Sigmoid colon (tissue), 7 donors: ENCODE data around the gene PRLR. TPM values are rescaled to one million over a fixed set of nuclear protein-coding genes. Genes with fewer than 3 reads are reported as not detected.
"Not testable (repeated sequence)": the region's sequence is repeated elsewhere in the genome, so short reads cannot be mapped to it uniquely, and the experiment has no call there.

ENCODE experiments used
- DNase-seq: peaks from one replicate; pipeline ENCODE4 v3.0.0-alpha.2; 2019
- H3K27ac ChIP-seq, 4 donors: fragments of 200-600 bp; sonication (generic); one replicate each; pipeline ENCODE4 v1.5.1; 2016 to 2019; ENCODE audit warnings: mild to moderate bottlenecking in 1 of 4
- H3K27me3 ChIP-seq, 3 donors: fragments of 200-600 bp; sonication (generic); one replicate each; pipeline ENCODE4 v1.5.1; 2019; ENCODE audit warnings: mild to moderate bottlenecking in 1 of 3
- H3K36me3 ChIP-seq, 4 donors: fragments of 200-600 bp; sonication (generic); one replicate each; pipeline ENCODE4 v1.5.1; 2016 to 2019
- H3K4me1 ChIP-seq, 4 donors: fragments of 200-600 bp; sonication (generic); one replicate each; pipeline ENCODE4 v1.5.1; 2017 to 2019
- H3K4me3 ChIP-seq, 4 donors: fragments of 200-600 bp; sonication (generic); one replicate each; pipeline ENCODE4 v1.5.1; 2017 to 2019; ENCODE audit warnings: mild to moderate bottlenecking in 2 of 4, moderate library complexity in 1 of 4
- H3K9me3 ChIP-seq, 4 donors: fragments of 200-600 bp in 3 of 4; sonication (generic) in 3 of 4; one replicate each; pipeline versions ENCODE4 v1.5.1 to v1.6.1; 2013 to 2019
- EP300 ChIP-seq, 4 donors: sonication (generic); formaldehyde crosslinking; IDR thresholded peaks; one replicate each; pipeline ENCODE4 v1.6.1; 2017; ENCODE audit warnings: antibody characterized with exemption in 4 of 4
- POLR2A ChIP-seq, 2 donors: fragments of 450-650 bp; IDR thresholded peaks; one replicate each; pipeline ENCODE4 v1.6.1; 2016; ENCODE audit warnings: antibody characterized with exemption in 2 of 2, mild to moderate bottlenecking in 2 of 2, moderate library complexity in 2 of 2
- POLR2AphosphoS5 ChIP-seq, 4 donors: sonication (generic); formaldehyde crosslinking; IDR thresholded peaks; one replicate each; pipeline ENCODE4 v1.6.1; 2017; ENCODE audit warnings: antibody characterized with exemption in 4 of 4
- WGBS, 2 donors: extraction: QIAGEN DNeasy Blood & Tissue Kit; methylation state at CpG; one replicate each; pipeline ENCODE4 v1.1.7; 2013; 5-methylcytosine and 5-hydroxymethylcytosine counted together
- intact Hi-C: fragments of 100-400 bp; cut with DNase I; formaldehyde crosslinking; loops from one replicate; pipeline ENCODE4 v1.15.1; 2023
- polyA plus RNA-seq, 3 donors: library from polyadenylated mRNA; stranded (reverse); fragments of 200-250 nt; gene quantifications; one replicate each; pipeline ENCODE4 v1.2.3, GENCODE V29; 2013
- total RNA-seq, 4 donors: library from RNA; depleted of rRNA; stranded (reverse); fragments of >200 nt; gene quantifications; one replicate each; pipeline ENCODE4 v1.1.0, GENCODE V29; 2016
- TF ChIP-seq, protein P1 (sequence below), 4 experiments: fragments of 450-650 bp in 3 of 4; fragments of 200-600 bp in 1 of 4; IDR thresholded peaks; one replicate each; pipeline ENCODE4 v1.5.1; 2016 to 2019; ENCODE audit warnings: antibody characterized with exemption in 4 of 4, mild to moderate bottlenecking in 3 of 4, moderate library complexity in 2 of 4
- donor health status: healthy with polysubstance abuse.
- donor health status: Bipolar disorder and iron deficiency.
- donor health status: healthy.

The PRLR gene
- total and polyA plus RNA-seq, 7 donors = 0.60 to 1.9 (median 0.95) TPM

DNA sequence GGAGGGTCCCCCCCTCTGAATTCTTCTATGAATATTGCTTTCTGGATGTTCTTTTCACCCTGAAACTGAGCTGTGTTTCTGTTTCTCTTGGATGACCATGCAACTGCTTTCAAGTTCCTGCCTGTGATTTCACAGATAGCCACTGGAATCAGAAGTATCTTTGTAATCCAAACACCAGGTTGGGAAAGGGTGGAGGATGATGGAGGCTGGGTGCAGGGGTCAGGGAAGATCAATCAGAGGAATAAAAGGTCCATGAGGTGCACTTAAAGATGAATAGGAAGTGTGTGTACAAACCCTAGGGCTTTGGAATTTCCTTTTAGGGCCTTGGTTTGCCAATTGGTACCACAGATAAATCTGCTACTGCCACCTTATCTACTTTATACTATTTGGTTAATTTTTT lies 114.4 kb downstream of the PRLR start:
- Histone ChIP-seq H3K36me3 (no peaks in the 10 kb centered on the region), H3K27me3 (no peaks in the 10 kb centered on the region), H3K4me1 (no peaks in the 10 kb centered on the region), H3K9me3 (no peaks in the 10 kb centered on the region), H3K4me3 (no peak overlapping the region), H3K27ac (no peak overlapping the region)
- no peak for DNase-seq
- no peak for TF ChIP-seq POLR2A (IDR thresholded peaks at IDR 0.05)
- TF ChIP-seq EP300 (IDR thresholded peaks at IDR 0.05) = no peak
- TF ChIP-seq POLR2AphosphoS5 (IDR thresholded peaks at IDR 0.05) = no peak
- TF ChIP-seq, protein P1, sequence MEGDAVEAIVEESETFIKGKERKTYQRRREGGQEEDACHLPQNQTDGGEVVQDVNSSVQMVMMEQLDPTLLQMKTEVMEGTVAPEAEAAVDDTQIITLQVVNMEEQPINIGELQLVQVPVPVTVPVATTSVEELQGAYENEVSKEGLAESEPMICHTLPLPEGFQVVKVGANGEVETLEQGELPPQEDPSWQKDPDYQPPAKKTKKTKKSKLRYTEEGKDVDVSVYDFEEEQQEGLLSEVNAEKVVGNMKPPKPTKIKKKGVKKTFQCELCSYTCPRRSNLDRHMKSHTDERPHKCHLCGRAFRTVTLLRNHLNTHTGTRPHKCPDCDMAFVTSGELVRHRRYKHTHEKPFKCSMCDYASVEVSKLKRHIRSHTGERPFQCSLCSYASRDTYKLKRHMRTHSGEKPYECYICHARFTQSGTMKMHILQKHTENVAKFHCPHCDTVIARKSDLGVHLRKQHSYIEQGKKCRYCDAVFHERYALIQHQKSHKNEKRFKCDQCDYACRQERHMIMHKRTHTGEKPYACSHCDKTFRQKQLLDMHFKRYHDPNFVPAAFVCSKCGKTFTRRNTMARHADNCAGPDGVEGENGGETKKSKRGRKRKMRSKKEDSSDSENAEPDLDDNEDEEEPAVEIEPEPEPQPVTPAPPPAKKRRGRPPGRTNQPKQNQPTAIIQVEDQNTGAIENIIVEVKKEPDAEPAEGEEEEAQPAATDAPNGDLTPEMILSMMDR (IDR thresholded peaks at IDR 0.05) = no peak
- intact Hi-C loops = no loop called here

DNA sequence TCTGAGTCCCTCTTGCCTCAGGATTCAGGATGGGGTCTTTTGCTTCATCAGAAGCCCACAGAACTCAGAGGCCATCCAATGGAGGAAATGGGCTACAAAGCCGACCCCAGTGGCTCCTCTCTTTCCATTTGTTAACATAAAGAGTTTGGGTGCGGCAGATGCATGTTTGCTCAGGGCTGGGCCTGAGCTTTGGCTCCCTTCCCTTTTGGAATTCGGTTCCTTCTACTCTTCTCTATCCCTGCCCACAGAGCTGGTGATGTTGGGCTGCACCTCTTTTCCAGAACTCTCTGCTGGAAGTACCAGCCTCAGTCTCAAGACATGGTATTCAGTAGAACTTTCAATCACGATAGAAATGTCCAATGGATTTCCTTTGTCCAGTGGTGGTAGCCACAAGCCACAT lies 115.6 kb downstream of the PRLR start:
- TF ChIP-seq POLR2A (IDR thresholded peaks at IDR 0.05) (no peak), EP300 (IDR thresholded peaks at IDR 0.05) (no peak), POLR2AphosphoS5 (IDR thresholded peaks at IDR 0.05) (no peak)
- Histone ChIP-seq H3K4me1 (no peaks in the 10 kb centered on the region), H3K27me3 (no peaks in the 10 kb centered on the region), H3K36me3 (no peaks in the 10 kb centered on the region), H3K4me3 (no peak overlapping the region), H3K9me3 (no peaks in the 10 kb centered on the region), H3K27ac (no peak overlapping the region)
- intact Hi-C loops = no loop called here
- DNase-seq = no peak
- 38 to 76% methylated on average over 4 of the region's 4 CpGs for WGBS, 2 donors

DNA sequence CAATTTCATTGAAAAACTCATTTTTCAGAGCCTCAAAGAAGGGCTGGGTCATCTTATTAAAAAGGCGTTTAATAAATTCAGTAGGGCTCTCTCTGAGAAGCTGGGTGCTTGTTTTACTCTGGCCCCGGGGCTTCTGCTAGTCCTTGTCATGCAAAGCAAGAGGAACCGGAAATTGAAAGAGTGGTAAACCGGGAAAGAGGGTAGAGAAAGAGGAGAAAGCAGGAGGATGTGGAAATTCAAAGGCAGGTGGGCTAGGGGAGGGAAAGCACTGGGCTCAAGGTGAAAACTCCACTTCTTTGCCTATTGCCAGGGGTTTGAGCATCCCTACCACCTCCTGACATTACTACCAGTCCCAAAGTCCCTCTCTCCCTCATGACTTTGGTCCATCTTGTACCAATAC lies 118.0 kb downstream of the PRLR start:
- Histone ChIP-seq H3K27me3 (no peaks in the 10 kb centered on the region), H3K36me3 (no peaks in the 10 kb centered on the region), H3K4me1 (no peaks in the 10 kb centered on the region), H3K27ac (no peak overlapping the region), H3K9me3 (no peaks in the 10 kb centered on the region), H3K4me3 (no peak overlapping the region)
- TF ChIP-seq POLR2A (IDR thresholded peaks at IDR 0.05) (no peak), EP300 (IDR thresholded peaks at IDR 0.05) (no peak), POLR2AphosphoS5 (IDR thresholded peaks at IDR 0.05) (no peak)
- TF ChIP-seq, protein P1 (IDR thresholded peaks at IDR 0.05) = no peak
- no peak for DNase-seq
- intact Hi-C loops = no loop called here
- 60 to 88% methylated on average over 4 of the region's 4 CpGs for WGBS, 2 donors

DNA sequence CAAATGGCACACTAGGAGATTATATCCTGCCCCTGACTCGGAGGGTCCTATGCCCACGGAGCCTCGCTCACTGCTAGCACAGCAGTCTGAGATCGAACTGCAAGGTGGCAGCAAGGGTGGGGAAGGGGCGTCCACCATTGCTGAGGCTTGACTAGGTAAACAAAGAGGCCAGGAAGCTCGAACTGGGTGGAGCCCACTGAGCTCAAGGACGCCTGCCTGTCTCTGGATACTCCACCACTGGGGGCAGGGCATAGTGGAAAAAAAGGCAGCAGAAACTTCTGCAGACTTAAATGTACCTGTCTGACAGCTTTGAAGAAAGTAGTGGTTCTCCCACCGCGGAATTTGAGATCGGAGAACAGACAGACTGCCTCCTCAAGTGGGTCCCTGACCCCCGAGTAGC lies 125.7 kb downstream of the PRLR start:
- H3K27ac ChIP-seq, H3K27me3 ChIP-seq, DNase-seq, H3K4me1 ChIP-seq, H3K4me3 ChIP-seq, H3K36me3 ChIP-seq, H3K9me3 ChIP-seq, intact Hi-C loops: not testable (repeated sequence)
- WGBS, 2 donors = 72 to 82% methylated on average over 11 of the region's 11 CpGs

DNA sequence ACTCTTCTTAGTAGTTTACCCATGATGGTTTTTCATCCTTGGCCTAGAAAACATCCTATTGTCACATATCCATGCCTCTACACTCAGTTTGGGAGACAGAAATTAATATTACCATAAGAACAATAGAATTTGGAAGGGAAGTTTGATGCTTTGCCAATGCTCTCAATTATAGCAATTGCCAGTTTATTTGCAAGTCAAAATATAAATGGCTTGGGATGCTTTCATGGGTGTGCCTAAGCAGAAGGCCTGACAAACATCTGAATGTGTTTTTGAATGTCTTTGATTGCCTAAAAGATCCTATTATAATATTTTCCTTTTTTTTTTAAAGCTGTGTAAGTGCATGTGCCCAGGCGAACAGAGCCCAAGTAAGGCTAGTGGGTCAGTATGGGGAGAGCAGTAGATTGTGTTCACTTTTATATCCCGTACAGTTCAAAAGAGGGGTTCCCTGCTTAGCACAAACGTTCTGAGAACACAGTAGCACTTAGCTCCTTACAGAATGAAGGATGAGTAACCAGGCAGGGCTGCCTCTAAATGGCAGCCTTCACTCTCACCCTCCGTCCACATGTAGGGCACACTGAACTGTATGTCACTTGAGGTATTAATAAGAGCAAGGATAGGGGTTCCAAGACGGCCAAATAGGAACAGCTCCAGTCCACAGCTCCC lies 126.5 kb downstream of the PRLR start:
- TF ChIP-seq POLR2AphosphoS5 (IDR thresholded peaks at IDR 0.05) (no peak), EP300 (IDR thresholded peaks at IDR 0.05) (no peak), POLR2A (IDR thresholded peaks at IDR 0.05) (no peak)
- TF ChIP-seq, protein P1 (IDR thresholded peaks at IDR 0.05) = no peak
- Histone ChIP-seq H3K4me3 (no peak overlapping the region), H3K27ac (no peak overlapping the region), H3K36me3 (no peaks in the 10 kb centered on the region), H3K4me1 (no peaks in the 10 kb centered on the region), H3K9me3 (no peaks in the 10 kb centered on the region), H3K27me3 (no peaks in the 10 kb centered on the region)
- intact Hi-C loops = no loop called here
- no peak for DNase-seq
- 92% methylated on average over 5 of the region's 5 CpGs for WGBS, 2 donors

DNA sequence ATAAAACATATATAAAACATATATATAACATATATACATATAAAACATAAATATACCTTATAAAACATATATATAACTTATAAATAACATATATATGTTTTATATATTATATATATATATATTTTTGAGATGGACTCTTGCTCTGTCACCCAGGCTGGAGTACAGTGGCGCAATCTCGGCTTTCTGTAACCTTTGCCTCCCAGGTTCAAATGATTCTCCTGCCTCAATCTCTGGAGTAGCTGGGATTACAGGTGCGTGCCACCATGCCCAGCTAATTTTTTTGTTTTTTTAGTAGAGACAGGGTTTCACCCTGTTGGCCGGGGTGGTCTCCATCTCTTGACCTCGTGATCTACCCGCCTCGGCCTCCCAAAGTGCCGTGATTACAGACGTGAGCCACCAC lies 128.6 kb downstream of the PRLR start:
- intact Hi-C loops, H3K27me3 ChIP-seq, H3K36me3 ChIP-seq, H3K9me3 ChIP-seq, H3K4me1 ChIP-seq, H3K4me3 ChIP-seq, H3K27ac ChIP-seq, DNase-seq: not testable (repeated sequence)
- 95% methylated on average over 9 of the region's 9 CpGs for WGBS, 2 donors
